Smooth muscle cell (in vitro differentiated cells): ENCODE measurements around the gene MAB21L2. TPM values are rescaled to one million over a fixed set of nuclear protein-coding genes. Genes with fewer than 3 reads are reported as not detected.

Source experiments
- DNase-seq: peaks from one replicate; lab custom pipeline; 2025; ENCODE audit not compliant: unreplicated experiment; lab: John Stamatoyannopoulos, UW
- H2AFZ ChIP-seq: fragments of 200-600 bp; sonication (generic); 2 replicates; pipeline ENCODE4 v1.6.0; 2016; ENCODE audit warnings: antibody characterized with exemption, low read depth, mild to moderate bottlenecking
- H3F3A ChIP-seq: fragments of 200-600 bp; sonication (generic); 2 replicates; pipeline ENCODE4 v1.6.0; 2017; ENCODE audit warnings: antibody characterized with exemption, low read depth
- H3K27ac ChIP-seq: fragments of 200-600 bp; sonication (generic); 2 replicates; pipeline ENCODE4 v1.5.1; 2016; ENCODE audit warnings: low read depth, mild to moderate bottlenecking
- H3K27me3 ChIP-seq: fragments of 200-600 bp; sonication (generic); 2 replicates; pipeline ENCODE4 v1.6.1; 2016; ENCODE audit warnings: low read depth, mild to moderate bottlenecking
- H3K36me3 ChIP-seq: fragments of 200-600 bp; sonication (generic); 2 replicates; pipeline ENCODE4 v1.5.1; 2016; ENCODE audit warnings: low read depth
- H3K4me1 ChIP-seq: fragments of 200-600 bp; sonication (generic); 2 replicates; pipeline ENCODE4 v1.5.1; 2016; ENCODE audit warnings: low read depth
- H3K4me2 ChIP-seq: fragments of 200-600 bp; sonication (generic); 2 replicates; pipeline ENCODE4 v1.6.0; 2016; ENCODE audit warnings: mild to moderate bottlenecking
- H3K4me3 ChIP-seq: fragments of 200-600 bp; sonication (generic); 2 replicates; pipeline ENCODE4 v1.5.1; 2016; ENCODE audit warnings: mild to moderate bottlenecking
- H3K79me2 ChIP-seq: fragments of 200-600 bp; sonication (generic); 2 replicates; pipeline ENCODE4 v1.6.0; 2016; ENCODE audit warnings: low read depth, mild to moderate bottlenecking
- H3K9ac ChIP-seq: fragments of 200-600 bp; sonication (generic); 2 replicates; pipeline ENCODE4 v1.6.0; 2016; ENCODE audit warnings: low read depth
- H3K9me3 ChIP-seq: fragments of 200-600 bp; sonication (generic); replicated peaks from 2 replicates; pipeline ENCODE4 v1.5.1; 2016; ENCODE audit warnings: low read depth
- H4K20me1 ChIP-seq: fragments of 200-600 bp; sonication (generic); 2 replicates; pipeline ENCODE4 v1.6.0; 2016; ENCODE audit warnings: low read depth
- WGBS: methylation state at CpG from one replicate; pipeline ENCODE4 v1.1.7; 2016; ENCODE audit warnings: low lambda C conversion rate; 5-methylcytosine and 5-hydroxymethylcytosine counted together
- polyA plus RNA-seq: library from polyadenylated mRNA; unstranded; fragments of >200 nt; fragmentation: Nextera tagmentation; extraction: Ambion mirVana; gene quantifications from 2 replicates; pipeline ENCODE4 v1.2.1, GENCODE V29; 2016
- total RNA-seq: library from RNA; depleted of rRNA; stranded (reverse); fragments of >200 nt; gene quantifications from 2 replicates; pipeline ENCODE4 v1.2.3, GENCODE V29; 2014
- TF ChIP-seq, protein P1 (sequence below): fragments of 200-600 bp; sonication (generic); IDR thresholded peaks from 2 replicates; pipeline ENCODE4 v1.5.1; 2017; ENCODE audit warnings: borderline replicate concordance, mild to moderate bottlenecking, antibody characterized with exemption; ENCODE audit not compliant: insufficient read depth, poor library complexity, severe bottlenecking

Gene MAB21L2
- total and polyA plus RNA-seq, 2 experiments from 2014 or later: 0.17 to 1.7 TPM

DNA sequence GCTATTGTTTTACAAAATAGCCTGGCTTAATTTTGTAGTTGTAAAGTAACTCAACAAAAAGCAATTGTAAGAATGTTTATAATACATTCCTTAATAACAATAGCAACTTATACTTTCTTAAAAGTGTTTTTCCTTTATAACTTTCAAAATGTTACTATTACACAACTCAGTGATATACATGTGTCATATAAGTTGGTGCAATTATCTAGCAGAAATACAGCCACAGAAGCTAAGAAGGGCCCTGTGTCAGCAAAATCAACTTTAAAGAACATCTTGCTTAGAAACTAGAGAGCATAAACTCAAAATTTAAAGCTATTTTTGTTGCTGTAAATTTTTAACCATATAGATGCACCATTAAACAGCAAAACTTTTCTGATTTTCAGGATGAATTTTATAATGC, 41.4 kb upstream of the MAB21L2 start:
- H3K27ac ChIP-seq: no peak overlapping the region
- no peak overlapping the region for H3K4me2 ChIP-seq
- H3K9me3 ChIP-seq: no peaks in the 10 kb centered on the region
- TF ChIP-seq, protein P1, sequence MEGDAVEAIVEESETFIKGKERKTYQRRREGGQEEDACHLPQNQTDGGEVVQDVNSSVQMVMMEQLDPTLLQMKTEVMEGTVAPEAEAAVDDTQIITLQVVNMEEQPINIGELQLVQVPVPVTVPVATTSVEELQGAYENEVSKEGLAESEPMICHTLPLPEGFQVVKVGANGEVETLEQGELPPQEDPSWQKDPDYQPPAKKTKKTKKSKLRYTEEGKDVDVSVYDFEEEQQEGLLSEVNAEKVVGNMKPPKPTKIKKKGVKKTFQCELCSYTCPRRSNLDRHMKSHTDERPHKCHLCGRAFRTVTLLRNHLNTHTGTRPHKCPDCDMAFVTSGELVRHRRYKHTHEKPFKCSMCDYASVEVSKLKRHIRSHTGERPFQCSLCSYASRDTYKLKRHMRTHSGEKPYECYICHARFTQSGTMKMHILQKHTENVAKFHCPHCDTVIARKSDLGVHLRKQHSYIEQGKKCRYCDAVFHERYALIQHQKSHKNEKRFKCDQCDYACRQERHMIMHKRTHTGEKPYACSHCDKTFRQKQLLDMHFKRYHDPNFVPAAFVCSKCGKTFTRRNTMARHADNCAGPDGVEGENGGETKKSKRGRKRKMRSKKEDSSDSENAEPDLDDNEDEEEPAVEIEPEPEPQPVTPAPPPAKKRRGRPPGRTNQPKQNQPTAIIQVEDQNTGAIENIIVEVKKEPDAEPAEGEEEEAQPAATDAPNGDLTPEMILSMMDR: no peak
- H3K9ac ChIP-seq: no peak overlapping the region
- no peak for DNase-seq
- no peaks in the 10 kb centered on the region for H3K36me3 ChIP-seq
- no peak overlapping the region for H3K4me3 ChIP-seq
- H4K20me1 ChIP-seq: no peaks in the 10 kb centered on the region
- H3F3A ChIP-seq: no peaks in the 10 kb centered on the region
- no peak overlapping the region for H2AFZ ChIP-seq
- H3K27me3 ChIP-seq: no peaks in the 10 kb centered on the region
- no peaks in the 10 kb centered on the region for H3K79me2 ChIP-seq
- peaks cover 45% of the 10 kb centered on the region for H3K4me1 ChIP-seq

DNA sequence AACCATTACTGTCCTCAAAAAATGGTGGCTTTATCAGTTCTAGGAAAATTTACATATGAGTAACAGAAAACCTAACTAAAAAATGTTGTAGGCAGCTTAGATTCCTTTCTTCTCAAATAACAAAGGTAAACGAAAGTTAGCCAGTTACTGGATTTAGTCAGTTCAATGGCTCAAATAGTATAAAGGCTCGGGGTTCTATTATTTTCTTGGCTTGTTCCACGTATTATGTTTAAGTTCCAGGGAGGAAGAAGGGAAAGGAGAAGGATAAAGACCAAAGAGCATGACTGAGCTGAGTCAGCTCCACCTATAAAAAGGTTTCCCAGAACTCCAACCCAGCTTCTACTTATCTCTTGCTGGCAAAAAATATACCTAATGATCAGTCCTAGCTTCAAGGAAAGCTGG, 41.0 kb upstream of the MAB21L2 start:
- no peak overlapping the region for H3K4me3 ChIP-seq
- 51% methylated on average over 3 of the region's 3 CpGs for WGBS
- no peaks in the 10 kb centered on the region for H4K20me1 ChIP-seq
- no peak overlapping the region for H3K4me2 ChIP-seq
- peaks cover 49% of the 10 kb centered on the region for H3K4me1 ChIP-seq
- no peak for DNase-seq
- H3F3A ChIP-seq: no peaks in the 10 kb centered on the region
- H3K9me3 ChIP-seq: no peaks in the 10 kb centered on the region
- no peak overlapping the region for H3K9ac ChIP-seq
- H3K27ac ChIP-seq: no peak overlapping the region
- H3K36me3 ChIP-seq: no peaks in the 10 kb centered on the region
- TF ChIP-seq, protein P1: no peak
- no peaks in the 10 kb centered on the region for H3K79me2 ChIP-seq
- H3K27me3 ChIP-seq: no peaks in the 10 kb centered on the region
- H2AFZ ChIP-seq: no peak overlapping the region

DNA sequence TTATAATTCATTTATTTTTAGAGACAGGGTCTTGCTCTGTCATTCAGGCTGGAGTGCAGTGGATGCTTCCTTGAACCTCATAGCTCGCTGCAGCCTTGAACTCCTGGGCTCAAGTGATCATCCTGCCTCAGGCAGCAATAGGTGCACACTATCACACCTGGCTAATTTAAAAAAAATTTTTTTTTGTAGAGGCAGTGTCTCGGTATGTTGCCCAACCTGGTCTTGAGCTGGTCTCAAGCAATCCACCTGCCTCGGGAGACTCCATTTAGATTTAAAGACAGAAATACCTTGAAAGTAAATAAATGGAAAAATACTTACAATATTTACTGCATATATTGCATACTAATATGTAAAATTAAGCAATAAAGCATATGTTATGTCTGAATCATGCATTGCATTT, 40.3 kb upstream of the MAB21L2 start:
- Histone ChIP-seq H3K9me3 (no peaks in the 10 kb centered on the region), H3K27me3 (no peaks in the 10 kb centered on the region), H3K27ac (no peak overlapping the region), H3K4me1 (peaks cover 55% of the 10 kb centered on the region), H3K4me3 (no peak overlapping the region), H3F3A (no peaks in the 10 kb centered on the region), H3K36me3 (no peaks in the 10 kb centered on the region), H4K20me1 (no peaks in the 10 kb centered on the region), H3K4me2 (no peak overlapping the region), H2AFZ (no peak overlapping the region), H3K79me2 (no peaks in the 10 kb centered on the region), H3K9ac (no peak overlapping the region)
- WGBS: 76% methylated on average over 3 of the region's 3 CpGs
- DNase-seq: no peak
- TF ChIP-seq, protein P1: no peak

DNA sequence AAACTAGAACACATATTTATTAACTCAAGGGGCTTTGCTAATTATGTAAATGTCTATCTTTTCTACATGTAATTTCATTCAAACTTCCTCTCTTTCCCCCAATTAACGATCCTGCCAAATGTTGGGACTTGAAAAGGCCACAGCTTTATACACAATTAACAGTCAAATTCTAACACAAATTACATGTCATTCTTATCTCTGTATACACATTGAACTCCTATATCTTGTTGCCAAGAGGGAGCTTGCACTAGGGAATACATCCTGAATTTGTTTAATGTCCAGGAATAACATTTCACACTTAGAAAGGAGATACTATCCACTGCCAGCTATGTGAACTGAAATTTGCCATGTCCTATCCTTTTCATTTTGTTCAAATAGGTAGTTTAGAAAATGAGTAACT, 38.9 kb upstream of the MAB21L2 start:
- no peak overlapping the region for H3K4me3 ChIP-seq
- H3K4me1 ChIP-seq: peaks cover 66% of the 10 kb centered on the region
- no peak overlapping the region for H2AFZ ChIP-seq
- H3K27me3 ChIP-seq: no peaks in the 10 kb centered on the region
- H3K9me3 ChIP-seq: no peaks in the 10 kb centered on the region
- H3K36me3 ChIP-seq: no peaks in the 10 kb centered on the region
- 90% methylated on average over 1 of the region's 1 CpG for WGBS
- no peaks in the 10 kb centered on the region for H4K20me1 ChIP-seq
- TF ChIP-seq, protein P1: no peak
- DNase-seq: no peak
- H3K27ac ChIP-seq: no peak overlapping the region
- no peaks in the 10 kb centered on the region for H3K79me2 ChIP-seq
- H3K4me2 ChIP-seq: no peak overlapping the region
- H3K9ac ChIP-seq: no peak overlapping the region
- H3F3A ChIP-seq: no peaks in the 10 kb centered on the region
